SK-N-MC (cell line): ENCODE results near the gene SGTA.

Experiments
- EZH2 ChIP-seq: fragments of 200-600 bp; sonication (generic); IDR thresholded peaks from one replicate; pipeline ENCODE4 v1.6.1; 2017; ENCODE audit warnings: antibody characterized with exemption
- FOXP2 ChIP-seq: optimal IDR thresholded peaks from 2 replicates; pipeline ENCODE3; 2011; ENCODE audit warnings: mild to moderate bottlenecking, moderate library complexity; ENCODE audit not compliant: insufficient read depth; ENCODE audit errors: extremely low read length, control extremely low read depth
- POLR2AphosphoS5 ChIP-seq: IDR thresholded peaks from 2 replicates; pipeline ENCODE4 v1.6.1; 2012; ENCODE audit warnings: mild to moderate bottlenecking, low read depth, low read length, borderline replicate concordance

GRCh38 chr19:2782329-2782935 is 641 bp downstream of the SGTA start:
- TF ChIP-seq EZH2, result no peak
- TF ChIP-seq POLR2AphosphoS5, result no peak
- TF ChIP-seq FOXP2, result no peak
